MM.1S (cell line): ENCODE measurements around the gene DOK6.

Source experiments
- CTCF ChIP-seq: fragments of 300-600 bp; sonication (generic); IDR thresholded peaks from 2 replicates; pipeline ENCODE4 v1.5.1; 2016; ENCODE audit warnings: antibody characterized with exemption, low read length, mixed read lengths
- EZH2 ChIP-seq: fragments of 300-600 bp; sonication (generic); optimal IDR thresholded peaks from 2 replicates; pipeline ENCODE3; 2017; ENCODE audit warnings: low read depth, mild to moderate bottlenecking, antibody characterized with exemption, low read length, mixed read lengths
- EZH2phosphoT487 ChIP-seq: fragments of 300-600 bp; sonication (generic); IDR thresholded peaks from 2 replicates; pipeline ENCODE4 v1.6.1; 2018; ENCODE audit warnings: antibody characterized with exemption, low read length

GRCh38 chr18:69559604-69560003 is 158.9 kb downstream of the DOK6 start:
- TF ChIP-seq CTCF: no peak
- no peak for TF ChIP-seq EZH2
- TF ChIP-seq EZH2phosphoT487: no peak
